Measurements from ENCODE around the gene IMPG2.

- TF ChIP-seq CTCF (IDR thresholded peaks at IDR 0.05; ENCODE audit: low read length) (no peak), EZH2 (optimal IDR thresholded peaks at IDR 0.05; ENCODE audit: low read depth, low read length) (no peak)
These were observed 135.0 kb downstream of the IMPG2 start for GRCh38 chr3:101185341-101185740.
